Smooth muscle cell (in vitro differentiated cells): ENCODE measurements around the gene CRYBB2. TPM values are rescaled to one million over a fixed set of nuclear protein-coding genes. Genes with fewer than 3 reads are reported as not detected.
"Not testable (repeated sequence)": the region's sequence is repeated elsewhere in the genome, so short reads cannot be mapped to it uniquely, and the experiment has no call there.

Source experiments
- DNase-seq: peaks from one replicate; lab custom pipeline; 2025; ENCODE audit not compliant: unreplicated experiment; lab: John Stamatoyannopoulos, UW
- H2AFZ ChIP-seq: fragments of 200-600 bp; sonication (generic); 2 replicates; pipeline ENCODE4 v1.6.0; 2016; ENCODE audit warnings: antibody characterized with exemption, low read depth, mild to moderate bottlenecking
- H3F3A ChIP-seq: fragments of 200-600 bp; sonication (generic); 2 replicates; pipeline ENCODE4 v1.6.0; 2017; ENCODE audit warnings: antibody characterized with exemption, low read depth
- H3K27ac ChIP-seq: fragments of 200-600 bp; sonication (generic); 2 replicates; pipeline ENCODE4 v1.5.1; 2016; ENCODE audit warnings: low read depth, mild to moderate bottlenecking
- H3K27me3 ChIP-seq: fragments of 200-600 bp; sonication (generic); 2 replicates; pipeline ENCODE4 v1.6.1; 2016; ENCODE audit warnings: low read depth, mild to moderate bottlenecking
- H3K36me3 ChIP-seq: fragments of 200-600 bp; sonication (generic); 2 replicates; pipeline ENCODE4 v1.5.1; 2016; ENCODE audit warnings: low read depth
- H3K4me1 ChIP-seq: fragments of 200-600 bp; sonication (generic); 2 replicates; pipeline ENCODE4 v1.5.1; 2016; ENCODE audit warnings: low read depth
- H3K4me2 ChIP-seq: fragments of 200-600 bp; sonication (generic); 2 replicates; pipeline ENCODE4 v1.6.0; 2016; ENCODE audit warnings: mild to moderate bottlenecking
- H3K4me3 ChIP-seq: fragments of 200-600 bp; sonication (generic); 2 replicates; pipeline ENCODE4 v1.5.1; 2016; ENCODE audit warnings: mild to moderate bottlenecking
- H3K79me2 ChIP-seq: fragments of 200-600 bp; sonication (generic); 2 replicates; pipeline ENCODE4 v1.6.0; 2016; ENCODE audit warnings: low read depth, mild to moderate bottlenecking
- H3K9ac ChIP-seq: fragments of 200-600 bp; sonication (generic); 2 replicates; pipeline ENCODE4 v1.6.0; 2016; ENCODE audit warnings: low read depth
- H3K9me3 ChIP-seq: fragments of 200-600 bp; sonication (generic); replicated peaks from 2 replicates; pipeline ENCODE4 v1.5.1; 2016; ENCODE audit warnings: low read depth
- H4K20me1 ChIP-seq: fragments of 200-600 bp; sonication (generic); 2 replicates; pipeline ENCODE4 v1.6.0; 2016; ENCODE audit warnings: low read depth
- CTCF ChIP-seq: fragments of 200-600 bp; sonication (generic); IDR thresholded peaks from 2 replicates; pipeline ENCODE4 v1.5.1; 2017; ENCODE audit warnings: borderline replicate concordance, mild to moderate bottlenecking, antibody characterized with exemption; ENCODE audit not compliant: insufficient read depth, poor library complexity, severe bottlenecking
- WGBS: methylation state at CpG from one replicate; pipeline ENCODE4 v1.1.7; 2016; ENCODE audit warnings: low lambda C conversion rate; 5-methylcytosine and 5-hydroxymethylcytosine counted together
- polyA plus RNA-seq: library from polyadenylated mRNA; unstranded; fragments of >200 nt; fragmentation: Nextera tagmentation; extraction: Ambion mirVana; gene quantifications from 2 replicates; pipeline ENCODE4 v1.2.1, GENCODE V29; 2016
- total RNA-seq: library from RNA; depleted of rRNA; stranded (reverse); fragments of >200 nt; gene quantifications from 2 replicates; pipeline ENCODE4 v1.2.3, GENCODE V29; 2014

The CRYBB2 gene
- total and polyA plus RNA-seq, 2 experiments from 2014 or later = not detected

- H3K27ac ChIP-seq = no peak overlapping the region
- H3F3A ChIP-seq = no peaks in the 10 kb centered on the region
- no peaks in the 10 kb centered on the region for H3K36me3 ChIP-seq
- no peak overlapping the region for H2AFZ ChIP-seq
- H3K9me3 ChIP-seq = no peaks in the 10 kb centered on the region
- 89% methylated on average over 10 of the region's 10 CpGs for WGBS
- H3K79me2 ChIP-seq = no peaks in the 10 kb centered on the region
- no peaks in the 10 kb centered on the region for H3K27me3 ChIP-seq
- H3K9ac ChIP-seq = no peak overlapping the region
- no peaks in the 10 kb centered on the region for H4K20me1 ChIP-seq
- TF ChIP-seq CTCF = no peak
- DNase-seq = no peak
- no peak overlapping the region for H3K4me3 ChIP-seq
- peaks cover 3% of the 10 kb centered on the region for H3K4me1 ChIP-seq
- no peak overlapping the region for H3K4me2 ChIP-seq
These were observed 17.7 kb upstream of the CRYBB2 start for GRCh38 chr22:25201557-25202273.

GRCh38 chr22:25202290-25202921, 17.0 kb upstream of the CRYBB2 start:
- Histone ChIP-seq H4K20me1 (no peaks in the 10 kb centered on the region), H2AFZ (no peak overlapping the region), H3K9ac (no peak overlapping the region), H3K79me2 (no peaks in the 10 kb centered on the region), H3K27me3 (no peaks in the 10 kb centered on the region), H3K36me3 (no peaks in the 10 kb centered on the region), H3K4me1 (no peaks in the 10 kb centered on the region), H3K27ac (no peak overlapping the region), H3K9me3 (no peaks in the 10 kb centered on the region), H3K4me3 (no peak overlapping the region), H3K4me2 (no peak overlapping the region), H3F3A (no peaks in the 10 kb centered on the region)
- peak; percentile 92 for TF ChIP-seq CTCF
- WGBS = 64% methylated on average over 15 of the region's 15 CpGs
- DNase-seq = peak; percentile 9

GRCh38 chr22:25203082-25203481, 16.4 kb upstream of the CRYBB2 start:
- no peak for TF ChIP-seq CTCF
- H4K20me1 ChIP-seq = no peaks in the 10 kb centered on the region
- H3K9ac ChIP-seq = no peak overlapping the region
- no peaks in the 10 kb centered on the region for H3K9me3 ChIP-seq
- WGBS = 95% methylated on average over 4 of the region's 4 CpGs
- no peaks in the 10 kb centered on the region for H3K79me2 ChIP-seq
- no peaks in the 10 kb centered on the region for H3K27me3 ChIP-seq
- DNase-seq = no peak
- H3K4me3 ChIP-seq = no peak overlapping the region
- no peaks in the 10 kb centered on the region for H3F3A ChIP-seq
- H3K4me2 ChIP-seq = no peak overlapping the region
- no peak overlapping the region for H3K27ac ChIP-seq
- H2AFZ ChIP-seq = no peak overlapping the region
- H3K4me1 ChIP-seq = no peaks in the 10 kb centered on the region
- no peaks in the 10 kb centered on the region for H3K36me3 ChIP-seq

- not testable (repeated sequence) for H3K4me1 ChIP-seq, H3K27me3 ChIP-seq, H3K9me3 ChIP-seq, H3K27ac ChIP-seq, H3K79me2 ChIP-seq, H3F3A ChIP-seq, H3K9ac ChIP-seq, H2AFZ ChIP-seq, H3K4me2 ChIP-seq, DNase-seq, H3K4me3 ChIP-seq, H4K20me1 ChIP-seq, H3K36me3 ChIP-seq
- WGBS = 93% methylated on average over 7 of the region's 7 CpGs
These were observed 14.9 kb upstream of the CRYBB2 start for GRCh38 chr22:25204547-25204946.
